ENCODE data around the gene FEV.
A peak's percentile ranks its signal among the peaks of the same experiment; 100 is the strongest.
"Not testable (repeated sequence)": the region's sequence is repeated elsewhere in the genome, so short reads cannot be mapped to it uniquely, and the experiment has no call there.

Gene FEV

GRCh38 chr2:218963601-218964000, 21.4 kb downstream of the FEV start:
- no peak for DNase-seq

GRCh38 chr2:218962859-218963492, 22.0 kb downstream of the FEV start:
- peak in 4 of 5 experiments; percentile 15 to 40 (median 38) for DNase-seq

GRCh38 chr2:218961651-218962570, 23.1 kb downstream of the FEV start:
- no peak for DNase-seq

- DNase-seq: no peak
Observed at GRCh38 chr2:218961229-218961628, 23.8 kb downstream of the FEV start.

- no peak for DNase-seq
Observed at GRCh38 chr2:218960309-218961165, 24.4 kb downstream of the FEV start.

GRCh38 chr2:218959761-218960308, 25.1 kb downstream of the FEV start:
- no peak for DNase-seq

GRCh38 chr2:218959141-218959731, 25.7 kb downstream of the FEV start, which contains the start of gene CDK5R2:
Gene CDK5R2, plus strand, starts transcription at chr2:218959666. Its CDS starts 155 bp downstream, at chr2:218959821.
- peak in 4 of 5 experiments; percentile 46 to 76 (median 54) for DNase-seq

GRCh38 chr2:218958276-218958675, 26.7 kb downstream of the FEV start:
- no peak for DNase-seq

GRCh38 chr2:218957671-218958070, 27.3 kb downstream of the FEV start:
- no peak for DNase-seq

GRCh38 chr2:218956039-218956438, 28.9 kb downstream of the FEV start:
- DNase-seq: no peak

GRCh38 chr2:218954541-218955300, 30.3 kb downstream of the FEV start:
- DNase-seq: no peak

- no peak for DNase-seq
Observed at GRCh38 chr2:218953366-218953954, 31.5 kb downstream of the FEV start.

GRCh38 chr2:218952160-218952559, 32.8 kb downstream of the FEV start:
- DNase-seq: no peak

- no peak for DNase-seq
Observed at GRCh38 chr2:218946621-218947020, 38.4 kb downstream of the FEV start.

GRCh38 chr2:218944759-218945404, 40.1 kb downstream of the FEV start:
- no peak for DNase-seq

- not testable (repeated sequence) for DNase-seq
Observed at GRCh38 chr2:218931751-218932150, 53.2 kb downstream of the FEV start.

Measured in T-helper 2 cell (primary cell).